ENCODE results near the gene SHBG. TPM values are rescaled to one million over a fixed set of nuclear protein-coding genes. Genes with fewer than 3 reads are reported as not detected.

Gene SHBG
- total and polyA plus RNA-seq, 2 of the 8 experiments (the other 6 are each of a cell fraction or from before 2014, with no cell fraction given) = 1.1 to 1.2 TPM

DNA sequence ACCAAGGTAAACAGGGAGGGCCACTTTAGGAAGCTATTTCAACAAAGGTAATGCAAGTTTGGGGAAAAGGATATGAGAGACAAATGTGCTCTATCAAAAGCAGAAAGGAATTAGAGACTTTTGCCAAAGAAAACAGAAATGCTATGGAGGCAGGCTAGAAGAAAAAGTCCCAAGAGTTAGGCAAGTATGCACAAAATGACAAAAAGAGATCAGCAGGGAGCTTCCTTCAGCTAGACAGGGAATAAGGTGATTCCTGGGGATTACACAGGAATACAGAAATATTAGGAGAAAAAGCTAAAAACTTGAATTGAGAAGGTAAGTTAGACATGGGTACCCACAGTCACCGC is 17.7 kb upstream of the SHBG start:
- H3K23me2 ChIP-seq (ENCODE audit: low read depth, low read length) = peaks cover 6% of the 10 kb centered on the region
- no peak overlapping the region for H3K27ac ChIP-seq (ENCODE audit: low read depth, low read length)
- ChIA-PET CTCF (ENCODE audit: partially characterized antibody) (interaction anchor here (0.8 to 13.4 kb wide), 7 partner anchors 11 to 75 kb away, joined by 3 to 92 read pairs (median 4); partner anchors contain the start of genes SHBG, TP53 and WRAP53), POLR2A (ENCODE audit: partially characterized antibody) (interaction anchor here (1.5 to 79.4 kb wide), 3 partner anchors 19 to 54 kb away, joined by 5 to 2272 read pairs (median 8); partner anchors contain the start of genes ATP1B2, CD68, TP53 and WRAP53)
- no peak overlapping the region for H3K56ac ChIP-seq (replicated peaks; ENCODE audit: insufficient read length, low read depth, low read length)
- FAIRE-seq (no peak), DNase-seq (ENCODE audit: low read depth in 1 of 2, low spot score in 2 of 2) (no peak)
- H3K9ac ChIP-seq (replicated peaks in 1 of 4; ENCODE audit: extremely low read depth in 1 of 4, low read depth in 3 of 4, low read length in 3 of 4) = no peak overlapping the region
- no peak overlapping the region for H2BK12ac ChIP-seq (ENCODE audit: low read depth, low read length)
- peaks cover 0 to 11% of the 10 kb centered on the region in 2 experiments for H4K20me1 ChIP-seq (replicated peaks in 1 of 2; ENCODE audit: control insufficient read depth in 1 of 2, insufficient read depth in 2 of 2, low read length in 2 of 2)
- H3K79me1 ChIP-seq (ENCODE audit: low read depth, low read length) = peaks cover 20% of the 10 kb centered on the region
- H3K23ac ChIP-seq (ENCODE audit: insufficient read length) = no peak overlapping the region
- H3K18ac ChIP-seq (ENCODE audit: extremely low read depth, low read length) = no peak overlapping the region
- H2AFZ ChIP-seq (ENCODE audit: low read length) = no peak overlapping the region
- peaks cover 4 to 47% of the 10 kb centered on the region in 2 experiments; a peak in 3 of 4 replicates for H3K79me2 ChIP-seq (ENCODE audit: control insufficient read depth in 1 of 2, insufficient read depth in 2 of 2, low read length in 2 of 2)
- H2BK120ac ChIP-seq (replicated peaks; ENCODE audit: low read depth, low read length) = no peak overlapping the region
- H3K4me3 ChIP-seq (ENCODE audit: extremely low read depth in 1 of 4, insufficient read depth in 2 of 4, low read depth in 3 of 4, low read length in 4 of 4) = no peak overlapping the region
- no peak overlapping the region for H2BK15ac ChIP-seq (ENCODE audit: low read length)
- H4K5ac ChIP-seq (ENCODE audit: insufficient read length, low read depth, low read length) = no peak overlapping the region
- H3K27me3 ChIP-seq (replicated peaks in 1 of 4; ENCODE audit: control insufficient read depth in 3 of 4, extremely low read depth in 1 of 4, insufficient read depth in 3 of 4, low read length in 3 of 4) = no peaks in the 10 kb centered on the region
- H2BK20ac ChIP-seq (ENCODE audit: low read length) = no peak overlapping the region
- no peak overlapping the region for H4K91ac ChIP-seq (replicated peaks; ENCODE audit: insufficient read length, low read length)
- H3K36me3 ChIP-seq (ENCODE audit: control insufficient read depth in 2 of 4, insufficient read depth in 4 of 4, low read length in 3 of 4) = peaks cover 0 to 13% (median 0%) of the 10 kb centered on the region in 4 experiments; a peak in 3 of 8 replicates
- H3K4me1 ChIP-seq (replicated peaks in 1 of 4; ENCODE audit: control insufficient read depth in 3 of 4, insufficient read depth in 4 of 4, low read length in 3 of 4) = peaks cover 0 to 5% (median 1%) of the 10 kb centered on the region in 4 experiments; a peak in 4 of 7 replicates
- WGBS, 2 experiments (ENCODE audit: extremely low coverage in 1 of 2, insufficient coverage in 1 of 2, insufficient read length in 1 of 2, insufficient replicate concordance in 2 of 2, low coverage in 1 of 2, low lambda C conversion rate in 2 of 2, missing lambda C conversion rate in 1 of 2) = 88% methylated on average over 1 of the region's 1 CpG; no CpG with 5 or more reads in 1 of the 2 experiments
- no peak for TF ChIP-seq CREB1 (IDR thresholded peaks at IDR 0.05)
- no peak overlapping the region for H3K14ac ChIP-seq (ENCODE audit: insufficient read length)
- no peak overlapping the region for H4K8ac ChIP-seq (ENCODE audit: extremely low read depth, insufficient read depth, low read length)
- H3K4me2 ChIP-seq (ENCODE audit: insufficient read depth in 1 of 2, low read depth in 2 of 2, low read length in 2 of 2) = no peak overlapping the region; a peak in 1 of 4 replicates
- no peak overlapping the region for H3K4ac ChIP-seq (replicated peaks; ENCODE audit: insufficient read length, low read depth, low read length)
- H2AK5ac ChIP-seq (ENCODE audit: low read depth, low read length) = no peak overlapping the region
- H3K9me3 ChIP-seq (ENCODE audit: insufficient read depth in 2 of 2, low read depth in 1 of 2, low read length in 1 of 2) = no peaks in the 10 kb centered on the region
- no peak overlapping the region for H2BK5ac ChIP-seq (ENCODE audit: low read depth, low read length)
